Adipose tissue (tissue), 3 donors: ENCODE results near the gene PDSS2. TPM values are rescaled to one million over a fixed set of nuclear protein-coding genes. Genes with fewer than 3 reads are reported as not detected.

Source experiments
- H3K27ac ChIP-seq: one replicate; pipeline ENCODE4 v1.5.1; 2013; ENCODE audit warnings: low read depth, low read length
- WGBS, 3 donors: extraction: QIAGEN DNeasy Blood & Tissue Kit; methylation state at CpG; one replicate each; pipeline ENCODE4 v1.1.7; 2013; 5-methylcytosine and 5-hydroxymethylcytosine counted together
- polyA plus RNA-seq, 3 donors: library from polyadenylated mRNA; stranded (reverse); fragments of 200-250 nt; gene quantifications; one replicate each; pipeline ENCODE4 v1.2.3, GENCODE V29; 2013
- donor health status: healthy with polysubstance abuse.
- donor health status: Bipolar disorder and iron deficiency.
- donor health status: healthy.

Gene PDSS2
- polyA plus RNA-seq, 3 donors, result 6.7 to 10.4 (median 8.9) TPM

- H3K27ac ChIP-seq, result no peak overlapping the region
- WGBS, 3 donors, result 85 to 87% (median 85%) methylated on average over 2 of the region's 2 CpGs
Measured at GRCh38 chr6:107344383-107344782, 115.0 kb downstream of the PDSS2 start.

GRCh38 chr6:107342144-107342543 is 117.2 kb downstream of the PDSS2 start:
- WGBS, 3 donors, result 88 to 96% (median 94%) methylated on average over 2 of the region's 2 CpGs
- no peak overlapping the region for H3K27ac ChIP-seq

DNA sequence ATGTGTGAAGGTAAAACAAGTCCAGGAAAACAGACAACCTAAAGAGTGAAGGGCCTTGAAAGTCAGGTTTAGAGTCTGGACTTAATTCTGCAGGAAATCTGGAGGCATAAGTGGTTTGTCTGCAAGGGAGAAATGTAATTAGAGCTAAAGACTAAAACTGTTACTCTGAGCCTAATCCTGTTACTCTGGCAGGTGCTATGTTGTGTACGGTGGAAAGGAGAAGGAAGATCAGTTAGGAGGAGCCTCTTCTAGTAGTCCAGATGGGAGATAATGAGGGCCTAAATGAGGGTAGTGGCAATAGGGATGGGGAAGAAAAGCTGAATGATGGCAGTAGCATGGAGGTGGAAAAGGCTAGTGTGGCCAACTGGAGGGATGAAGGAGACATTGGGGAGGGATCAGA is 118.5 kb downstream of the PDSS2 start:
- no peak overlapping the region for H3K27ac ChIP-seq
- 74 to 100% (median 77%) methylated on average over 1 of the region's 1 CpG for WGBS, 3 donors

GRCh38 chr6:107337191-107337741 is 122.1 kb downstream of the PDSS2 start:
- no peak overlapping the region for H3K27ac ChIP-seq

GRCh38 chr6:107334026-107334425 is 125.3 kb downstream of the PDSS2 start:
- WGBS, 3 donors, result 93 to 95% (median 94%) methylated on average over 3 of the region's 3 CpGs

GRCh38 chr6:107333491-107333890 is 125.9 kb downstream of the PDSS2 start:
- no peak overlapping the region for H3K27ac ChIP-seq
- WGBS, 3 donors, result 92 to 97% (median 96%) methylated on average over 2 of the region's 2 CpGs

More at GRCh38 chr6:107334026-107334425, 125.3 kb downstream of the PDSS2 start:
- no peak overlapping the region for H3K27ac ChIP-seq

- WGBS, 3 donors, result 87 to 98% (median 95%) methylated on average over 5 of the region's 5 CpGs
- no peak overlapping the region for H3K27ac ChIP-seq
Measured at GRCh38 chr6:107331409-107332386, 127.7 kb downstream of the PDSS2 start.

DNA sequence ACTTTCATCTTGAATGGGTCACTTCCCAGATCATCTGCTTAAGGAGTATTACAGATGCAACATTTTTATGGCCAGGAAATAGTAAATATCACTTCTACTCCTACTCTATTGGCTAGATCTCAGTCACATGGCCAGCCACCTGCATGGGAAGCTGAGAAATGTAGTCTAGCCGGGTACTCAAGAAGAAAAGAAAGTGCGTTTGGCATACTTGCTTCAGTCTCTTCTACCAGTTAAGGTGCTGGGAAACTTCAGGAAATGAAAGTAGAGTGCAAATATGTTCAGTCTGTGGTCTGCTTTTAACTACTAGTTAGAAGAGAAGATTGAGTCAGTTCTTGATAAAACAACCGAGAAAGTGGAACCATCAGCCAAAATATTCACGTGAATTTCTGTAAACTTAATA is 129.2 kb downstream of the PDSS2 start:
- 68 to 83% (median 82%) methylated on average over 4 of the region's 4 CpGs for WGBS, 3 donors
- no peak overlapping the region for H3K27ac ChIP-seq

- 71 to 77% (median 75%) methylated on average over 5 of the region's 5 CpGs for WGBS, 3 donors
- no peak overlapping the region for H3K27ac ChIP-seq
Measured at GRCh38 chr6:107329063-107329860, 130.1 kb downstream of the PDSS2 start.

DNA sequence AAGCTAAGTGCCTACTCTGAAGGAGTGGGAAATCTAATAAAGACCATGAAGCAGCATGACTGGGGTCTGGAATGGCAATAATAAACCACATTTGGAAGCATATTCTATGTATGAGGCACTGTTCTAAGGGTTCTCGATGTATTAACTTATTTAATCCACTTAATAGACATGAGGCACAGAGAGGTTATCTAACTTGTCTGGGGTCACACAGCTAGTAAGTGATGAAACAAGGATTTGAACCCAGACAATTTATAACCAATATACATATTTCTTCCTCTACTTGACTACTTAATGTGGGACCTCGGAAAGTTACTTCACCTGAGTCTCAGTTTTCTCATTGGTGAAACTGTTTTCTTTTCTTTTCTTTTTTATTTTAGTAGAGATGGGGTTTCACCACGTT is 131.3 kb downstream of the PDSS2 start:
- H3K27ac ChIP-seq, result no peak overlapping the region
- 93 to 94% (median 93%) methylated on average over 3 of the region's 3 CpGs for WGBS, 3 donors

GRCh38 chr6:107323133-107323785 is 136.1 kb downstream of the PDSS2 start:
- no peak overlapping the region for H3K27ac ChIP-seq
- 69 to 94% (median 88%) methylated on average over 1 of the region's 1 CpG for WGBS, 3 donors

- H3K27ac ChIP-seq, result no peak overlapping the region
Measured at GRCh38 chr6:107321793-107322192, 137.6 kb downstream of the PDSS2 start.

DNA sequence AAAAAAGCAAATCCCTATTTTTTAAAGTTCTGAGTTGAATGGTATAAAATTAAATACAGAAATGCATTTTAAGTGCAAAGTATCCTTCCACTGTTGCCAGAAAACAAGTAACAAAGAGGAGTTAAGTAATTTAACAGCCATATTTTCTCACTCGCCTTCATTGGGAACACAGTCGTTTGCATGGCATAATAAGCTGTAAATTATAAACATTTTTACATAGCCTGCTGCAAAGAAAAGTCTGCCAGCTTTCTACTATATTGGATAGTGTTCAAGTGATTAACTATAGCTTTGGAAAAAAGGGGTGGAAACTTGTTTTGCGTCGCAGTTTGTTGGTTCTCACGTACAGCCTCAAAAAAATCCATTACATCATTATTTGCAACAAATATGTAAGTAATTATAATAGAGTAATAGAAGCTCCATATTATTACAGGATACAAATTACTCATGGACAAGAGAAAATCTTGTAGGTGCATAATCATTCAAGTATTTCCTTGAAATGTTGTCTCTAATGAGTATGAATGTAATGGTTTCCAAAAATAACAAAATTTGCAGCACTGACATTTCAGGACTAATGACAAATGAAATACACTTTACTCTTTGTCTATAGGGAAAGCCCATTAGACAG is 139.3 kb downstream of the PDSS2 start:
- WGBS, 3 donors, result 62 to 69% (median 66%) methylated on average over 5 of the region's 5 CpGs
- H3K27ac ChIP-seq, result no peak overlapping the region

GRCh38 chr6:107318100-107318736 is 141.1 kb downstream of the PDSS2 start:
- 53 to 59% (median 56%) methylated on average over 9 of the region's 9 CpGs for WGBS, 3 donors

GRCh38 chr6:107315114-107315513 is 144.2 kb downstream of the PDSS2 start:
- no peak overlapping the region for H3K27ac ChIP-seq

More at GRCh38 chr6:107318100-107318736, 141.1 kb downstream of the PDSS2 start:
- no peak overlapping the region for H3K27ac ChIP-seq

DNA sequence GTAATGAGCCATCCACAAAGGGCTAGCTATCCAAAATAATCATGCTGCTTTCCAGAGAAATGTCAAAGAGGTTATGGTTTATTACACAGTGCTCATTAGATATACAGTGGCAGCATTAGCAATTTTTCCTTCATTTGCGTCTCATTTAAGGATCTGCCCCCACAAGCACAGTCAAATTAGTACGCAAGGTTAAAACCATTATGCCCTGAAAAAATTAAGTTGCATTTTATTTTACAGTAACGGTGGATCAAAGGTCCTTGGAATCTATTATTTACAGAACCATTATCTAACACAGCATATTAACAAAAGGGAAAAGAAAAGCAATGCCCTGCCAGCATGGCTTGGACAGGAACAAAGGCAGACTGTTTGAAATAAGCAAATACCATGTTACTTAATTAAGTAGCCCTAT is 144.8 kb downstream of the PDSS2 start:
- 30 to 87% (median 82%) methylated on average over 3 of the region's 3 CpGs for WGBS, 3 donors
- H3K27ac ChIP-seq, result no peak overlapping the region

DNA sequence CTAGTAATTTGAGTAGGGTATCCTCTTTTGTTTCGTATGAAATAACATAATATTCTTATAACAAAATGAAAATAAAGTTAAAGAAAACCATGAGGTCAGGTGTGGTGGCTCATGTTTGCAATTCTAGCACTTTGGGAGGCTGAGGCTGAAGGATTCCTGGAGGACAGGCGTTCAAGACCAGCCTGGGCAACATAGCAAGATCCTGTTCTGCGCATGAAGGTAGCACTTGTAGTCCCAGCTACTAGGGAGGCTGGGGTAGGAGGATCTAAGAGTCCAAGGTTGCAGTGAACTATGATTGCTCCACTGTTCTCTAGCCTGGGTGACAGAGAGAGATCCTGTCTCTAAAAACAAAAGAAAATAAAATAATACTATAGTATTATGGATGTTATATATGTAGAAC is 145.6 kb downstream of the PDSS2 start:
- WGBS, 3 donors, result 94 to 98% (median 95%) methylated on average over 3 of the region's 3 CpGs
- no peak overlapping the region for H3K27ac ChIP-seq

DNA sequence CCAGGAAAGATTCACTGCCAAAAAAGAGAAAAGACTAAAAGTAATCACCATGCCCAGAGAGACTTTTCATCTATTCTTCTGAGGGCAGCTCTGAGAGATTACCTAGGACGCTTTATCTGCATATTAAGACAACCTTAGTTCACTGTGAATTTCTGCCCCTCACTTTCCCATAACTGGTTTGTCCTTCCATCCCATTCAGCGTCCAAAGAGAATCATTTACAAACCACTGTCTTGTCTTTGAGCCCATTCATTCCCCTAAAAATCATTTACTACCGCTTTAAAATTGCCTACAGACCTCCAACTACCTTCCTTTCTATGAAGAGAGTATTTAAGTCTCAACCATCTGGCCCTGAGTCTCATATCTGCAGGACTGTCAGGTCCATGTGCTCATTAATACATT is 149.0 kb downstream of the PDSS2 start:
- 95 to 99% (median 97%) methylated on average over 3 of the region's 3 CpGs for WGBS, 3 donors
- no peak overlapping the region for H3K27ac ChIP-seq
